Measurements from ENCODE around the gene SLC15A4. TPM values are rescaled to one million over a fixed set of nuclear protein-coding genes. Genes with fewer than 3 reads are reported as not detected.

The SLC15A4 gene
- total RNA-seq, 1 donor = 49.2 TPM

DNA sequence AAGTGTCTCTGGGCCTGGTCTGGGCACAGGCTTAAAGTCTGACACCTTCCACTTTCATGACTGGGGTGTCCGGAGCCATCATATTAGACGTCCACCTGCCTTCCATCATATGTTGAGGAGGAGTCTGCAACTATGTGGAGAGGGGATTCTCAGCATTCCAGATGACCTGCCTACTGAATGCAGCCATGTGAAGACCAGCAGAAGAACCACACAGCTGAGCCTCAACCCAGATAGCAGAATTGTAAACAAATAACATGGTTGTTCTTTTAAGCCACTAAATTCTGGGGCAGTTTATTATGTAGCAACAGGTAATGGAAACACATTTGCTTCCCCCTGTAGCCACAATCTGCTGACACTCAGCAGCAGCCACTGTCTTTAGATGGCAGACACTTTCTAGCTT, 4.0 kb upstream of the SLC15A4 start:
- H3K4me3 ChIP-seq (ENCODE audit: low read depth, low read length) = no peak overlapping the region
- TF ChIP-seq, protein P1, sequence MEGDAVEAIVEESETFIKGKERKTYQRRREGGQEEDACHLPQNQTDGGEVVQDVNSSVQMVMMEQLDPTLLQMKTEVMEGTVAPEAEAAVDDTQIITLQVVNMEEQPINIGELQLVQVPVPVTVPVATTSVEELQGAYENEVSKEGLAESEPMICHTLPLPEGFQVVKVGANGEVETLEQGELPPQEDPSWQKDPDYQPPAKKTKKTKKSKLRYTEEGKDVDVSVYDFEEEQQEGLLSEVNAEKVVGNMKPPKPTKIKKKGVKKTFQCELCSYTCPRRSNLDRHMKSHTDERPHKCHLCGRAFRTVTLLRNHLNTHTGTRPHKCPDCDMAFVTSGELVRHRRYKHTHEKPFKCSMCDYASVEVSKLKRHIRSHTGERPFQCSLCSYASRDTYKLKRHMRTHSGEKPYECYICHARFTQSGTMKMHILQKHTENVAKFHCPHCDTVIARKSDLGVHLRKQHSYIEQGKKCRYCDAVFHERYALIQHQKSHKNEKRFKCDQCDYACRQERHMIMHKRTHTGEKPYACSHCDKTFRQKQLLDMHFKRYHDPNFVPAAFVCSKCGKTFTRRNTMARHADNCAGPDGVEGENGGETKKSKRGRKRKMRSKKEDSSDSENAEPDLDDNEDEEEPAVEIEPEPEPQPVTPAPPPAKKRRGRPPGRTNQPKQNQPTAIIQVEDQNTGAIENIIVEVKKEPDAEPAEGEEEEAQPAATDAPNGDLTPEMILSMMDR (IDR thresholded peaks at IDR 0.05; ENCODE audit: insufficient read depth, low read depth, low read length) = no peak
- DNase-seq (ENCODE audit: low read depth) = no peak

DNA sequence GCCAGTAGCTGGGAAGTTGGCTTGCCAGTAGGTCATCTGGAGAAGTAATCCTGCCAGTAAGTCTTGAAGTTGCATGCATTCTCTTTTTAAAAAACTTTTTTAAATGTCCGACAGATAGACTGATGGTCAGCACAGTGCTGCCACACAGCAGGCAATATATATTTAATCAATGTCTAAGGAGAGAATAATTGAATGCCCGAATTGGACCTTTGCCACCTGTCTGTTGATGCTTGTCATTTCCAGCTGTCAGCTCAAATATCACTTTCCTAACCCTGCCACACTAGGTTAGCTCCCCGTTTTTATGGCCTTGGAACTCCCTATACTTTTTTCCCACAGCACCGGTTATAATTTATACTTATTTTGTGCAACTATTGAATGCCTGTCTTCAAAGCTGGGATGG, 2.1 kb upstream of the SLC15A4 start:
- DNase-seq (ENCODE audit: low read depth) = no peak
- H3K4me3 ChIP-seq (ENCODE audit: low read depth, low read length) = no peak overlapping the region
- TF ChIP-seq, protein P1 (IDR thresholded peaks at IDR 0.05; ENCODE audit: insufficient read depth, low read depth, low read length) = no peak

DNA sequence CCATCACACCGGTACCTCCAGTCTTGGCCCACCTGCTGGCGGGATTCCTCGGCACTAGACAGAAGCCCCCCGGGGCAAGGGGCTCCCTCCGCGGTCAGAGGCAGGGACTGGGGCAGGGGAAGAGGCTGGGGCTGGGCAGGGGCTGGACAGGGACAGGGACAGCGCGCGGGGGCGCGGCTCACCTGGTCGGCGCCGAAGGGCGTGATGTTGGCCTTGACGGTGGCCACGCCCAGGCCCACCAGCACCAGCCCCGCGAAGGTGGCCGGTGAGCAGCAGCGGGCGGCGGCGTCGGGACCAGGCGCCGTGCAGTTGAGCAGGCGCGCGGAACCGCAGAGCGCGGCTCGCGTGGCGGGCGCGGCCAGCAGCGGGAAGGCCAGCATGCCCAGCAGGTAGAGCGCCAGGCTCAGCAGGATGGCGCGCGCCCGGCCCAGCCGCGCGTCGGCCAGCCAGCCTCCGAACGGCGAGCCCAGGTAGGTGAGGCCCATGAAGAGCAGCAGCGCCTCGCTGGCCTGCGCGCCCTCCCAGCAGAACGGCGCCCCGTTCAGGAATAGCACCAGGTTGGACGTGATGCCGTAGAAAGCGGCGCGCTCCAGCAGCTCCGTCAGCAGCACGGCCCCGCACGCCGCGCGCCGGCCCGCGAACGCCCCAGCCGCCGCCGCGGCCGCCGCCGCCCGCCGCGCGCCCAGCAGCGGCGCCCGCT, 392 bp downstream of the SLC15A4 start:
- TF ChIP-seq, protein P1 (IDR thresholded peaks at IDR 0.05; ENCODE audit: insufficient read depth, low read depth, low read length) = no peak
- no peak for DNase-seq (ENCODE audit: low read depth)
- peak overlapping the region; percentile 90 for H3K4me3 ChIP-seq (ENCODE audit: low read depth, low read length)

DNA sequence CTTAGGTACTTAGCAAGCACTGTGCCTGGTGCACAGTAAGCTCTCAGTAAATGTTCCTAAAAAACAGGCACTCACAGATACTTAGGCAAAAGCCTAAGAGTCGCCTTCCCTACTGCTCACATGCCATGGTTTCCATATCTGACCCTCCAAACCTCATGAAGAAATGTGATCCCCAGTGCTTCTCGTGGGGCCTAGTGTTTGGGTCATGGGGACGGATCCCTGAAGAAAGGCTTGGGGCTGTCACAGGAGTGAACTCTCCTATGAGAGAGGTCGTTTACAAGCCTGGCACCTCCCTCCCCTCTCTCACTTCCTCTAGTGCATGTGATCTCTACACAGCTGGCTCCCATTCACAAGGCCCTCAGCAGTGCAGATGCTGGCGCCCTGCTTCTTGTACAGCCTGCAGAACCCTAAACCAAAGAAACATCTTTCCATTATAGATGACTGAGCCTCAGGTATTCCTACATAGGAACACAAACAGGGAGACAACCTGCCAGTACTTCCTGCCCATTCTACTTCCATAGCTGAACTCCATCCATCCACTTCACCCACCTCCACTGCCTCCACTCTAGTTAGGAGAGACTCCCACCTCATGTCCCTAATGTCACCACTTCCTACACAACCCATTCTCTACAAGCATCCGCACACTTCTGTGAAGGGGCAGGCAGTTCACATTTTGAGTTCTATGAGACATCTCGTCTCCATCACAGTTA, 2.9 kb downstream of the SLC15A4 start:
- TF ChIP-seq, protein P1 (IDR thresholded peaks at IDR 0.05; ENCODE audit: insufficient read depth, low read depth, low read length) = no peak
- DNase-seq (ENCODE audit: low read depth) = peak; percentile 11
- no peak overlapping the region for H3K4me3 ChIP-seq (ENCODE audit: low read depth, low read length)

DNA sequence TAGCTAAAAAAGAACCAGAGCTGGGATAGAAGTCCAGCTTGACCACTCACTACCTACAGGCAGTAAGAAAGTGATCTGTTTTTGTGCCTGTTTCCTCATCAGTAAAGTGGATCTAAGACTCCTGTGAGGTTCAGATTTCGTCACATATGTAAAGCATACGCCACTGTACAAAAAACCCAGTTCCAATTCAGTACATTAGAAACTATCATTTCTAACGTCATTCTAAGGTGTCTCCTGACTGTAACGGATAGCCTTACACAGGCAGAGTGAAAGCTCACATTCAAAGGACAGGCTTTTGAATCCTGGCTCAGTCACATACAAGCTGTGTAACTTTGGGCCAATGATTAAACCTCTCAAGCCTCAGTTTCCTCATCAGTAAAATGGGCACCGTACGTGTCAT, 3.5 kb downstream of the SLC15A4 start:
- TF ChIP-seq, protein P1 (IDR thresholded peaks at IDR 0.05; ENCODE audit: insufficient read depth, low read depth, low read length) = no peak
- H3K4me3 ChIP-seq (ENCODE audit: low read depth, low read length) = no peak overlapping the region
- DNase-seq (ENCODE audit: low read depth) = no peak

DNA sequence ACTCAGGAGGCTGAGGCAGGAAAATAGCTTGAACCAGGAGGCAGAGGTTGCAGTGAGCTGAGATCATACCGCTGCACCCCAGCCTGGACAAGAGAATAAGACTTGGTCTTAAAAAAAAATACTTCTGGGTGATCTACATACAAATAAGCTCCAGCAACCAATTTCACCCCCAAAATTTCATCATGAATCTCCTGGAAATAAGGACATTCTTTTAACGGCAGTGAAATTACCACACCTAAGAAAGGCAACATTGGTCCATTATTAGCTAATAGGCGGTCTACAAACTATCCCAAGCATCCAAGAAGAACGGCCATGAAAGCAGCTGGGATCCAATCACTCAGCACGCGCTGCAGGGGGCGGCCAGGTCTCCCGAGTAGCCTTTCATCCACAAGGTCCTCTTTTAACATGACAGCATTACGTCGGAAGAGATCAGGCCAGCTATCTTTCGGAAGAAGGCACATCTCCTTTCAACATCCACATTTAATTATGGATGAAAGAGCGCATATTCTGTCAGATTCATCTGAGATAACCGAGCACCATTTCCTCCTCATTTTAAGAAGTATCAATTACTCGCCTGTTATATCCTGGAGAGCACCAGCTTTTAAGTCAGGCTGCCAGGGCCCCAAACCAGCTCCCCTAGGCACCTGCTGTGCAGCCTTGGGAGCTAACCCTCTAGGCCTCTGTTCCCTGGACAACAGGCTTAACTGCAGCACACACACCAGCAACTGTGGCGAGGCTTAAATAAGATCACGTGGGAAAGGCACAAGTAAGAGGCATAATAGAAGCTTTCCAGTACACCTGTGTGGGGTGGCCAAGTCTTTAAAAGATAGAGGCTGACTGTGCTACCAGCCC, 4.2 kb downstream of the SLC15A4 start:
- no peak for DNase-seq (ENCODE audit: low read depth)
- TF ChIP-seq, protein P1 (IDR thresholded peaks at IDR 0.05; ENCODE audit: insufficient read depth, low read depth, low read length) = no peak
- H3K4me3 ChIP-seq (ENCODE audit: low read depth, low read length) = no peak overlapping the region

Measured in fibroblast of villous mesenchyme (primary cell).